ENCODE data around the gene SYNE2.

Gene SYNE2

DNA sequence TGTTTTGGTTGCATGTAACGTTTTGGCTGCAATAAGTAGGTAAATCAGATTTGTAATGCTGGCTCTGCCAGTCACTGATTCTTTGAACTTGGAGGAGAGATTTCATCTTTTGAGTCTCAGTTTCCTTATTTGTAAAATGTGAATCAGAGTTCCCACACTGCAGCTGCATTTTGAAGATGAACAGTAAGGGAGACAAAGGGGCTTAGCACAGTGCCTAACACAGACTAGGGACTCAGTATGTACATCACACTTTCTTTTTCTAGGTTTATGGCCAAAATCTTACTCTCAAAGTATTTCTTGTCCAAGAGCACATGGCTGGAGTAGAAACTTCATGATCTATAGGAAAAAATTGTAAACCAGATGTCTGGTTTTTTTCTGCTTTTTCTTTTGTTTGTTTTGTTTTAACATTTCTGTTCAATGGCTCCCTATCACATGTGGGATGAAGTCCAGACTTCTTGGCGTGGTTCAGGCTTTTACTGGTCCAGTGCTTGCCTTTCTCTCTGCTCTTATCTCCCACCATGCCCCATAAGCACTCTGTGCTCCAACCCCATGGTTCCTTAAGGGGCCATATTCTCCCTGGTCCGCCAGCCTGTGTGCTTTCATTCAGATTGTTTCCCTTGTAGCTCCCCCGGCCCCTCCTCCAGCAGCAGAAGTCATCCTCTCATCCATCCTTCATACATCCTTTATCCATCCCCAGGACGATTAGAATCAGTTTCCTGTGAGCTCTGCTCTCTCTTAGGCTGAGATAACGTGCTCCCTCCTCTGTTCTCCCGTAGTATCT, 58.0 kb downstream of the SYNE2 start:
- no peak for DNase-seq

DNA sequence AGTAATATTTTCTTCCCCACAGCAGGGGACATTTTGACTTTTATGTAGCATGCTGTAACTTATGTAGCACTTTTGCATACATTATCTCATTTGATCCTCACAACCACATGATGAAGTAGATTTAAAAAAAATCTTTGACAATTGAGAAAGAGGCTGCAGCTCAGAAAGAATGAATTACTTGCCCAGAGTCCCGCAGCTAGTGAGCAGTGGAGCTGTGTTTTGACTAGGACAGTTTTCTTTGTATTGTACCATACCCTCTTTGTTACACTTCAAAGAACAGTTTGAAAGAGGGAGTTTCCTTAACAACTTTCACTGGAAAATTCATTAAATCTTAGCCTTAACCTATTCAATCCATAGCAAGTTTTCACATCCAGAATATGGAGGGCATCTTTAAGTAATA, 58.6 kb downstream of the SYNE2 start:
- DNase-seq: no peak

DNA sequence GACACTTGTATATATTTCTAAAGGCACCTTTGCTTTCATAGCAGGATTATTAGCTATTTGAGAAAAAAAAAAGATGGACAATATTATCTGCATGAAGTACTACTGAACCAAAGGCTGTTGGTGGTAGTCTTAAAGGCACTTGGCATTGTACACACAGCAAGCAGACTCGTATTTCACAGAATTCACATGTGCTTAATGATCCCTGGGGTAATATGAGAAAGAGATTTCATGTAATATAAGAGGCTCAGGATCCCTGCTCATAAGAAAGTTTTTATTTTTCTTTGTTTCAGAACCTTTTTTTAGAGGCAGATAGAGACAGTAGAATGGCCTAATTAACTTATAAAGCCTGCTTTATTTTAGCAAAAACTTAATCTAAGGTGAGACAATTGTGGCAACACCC, 59.5 kb downstream of the SYNE2 start:
- no peak for DNase-seq

DNA sequence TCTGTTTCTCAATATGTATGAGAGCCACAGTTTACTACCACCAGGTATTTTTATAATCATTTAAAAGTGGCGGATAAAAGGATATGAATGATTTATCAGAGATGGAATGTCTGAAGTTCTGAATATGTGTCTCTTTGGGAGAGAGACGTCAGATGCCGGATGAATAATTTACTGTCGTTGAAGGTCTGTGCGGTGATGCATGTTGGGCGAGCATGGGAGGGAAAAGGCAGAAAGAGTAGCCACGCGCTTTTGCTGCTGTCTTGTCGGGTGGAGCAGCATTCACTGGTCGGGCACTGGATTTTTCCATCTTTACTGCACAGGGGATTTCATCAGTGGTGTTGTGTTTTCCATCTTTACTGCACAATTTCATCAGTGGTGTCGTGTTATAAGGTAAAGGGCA, 65.6 kb downstream of the SYNE2 start:
- no peak for DNase-seq

DNA sequence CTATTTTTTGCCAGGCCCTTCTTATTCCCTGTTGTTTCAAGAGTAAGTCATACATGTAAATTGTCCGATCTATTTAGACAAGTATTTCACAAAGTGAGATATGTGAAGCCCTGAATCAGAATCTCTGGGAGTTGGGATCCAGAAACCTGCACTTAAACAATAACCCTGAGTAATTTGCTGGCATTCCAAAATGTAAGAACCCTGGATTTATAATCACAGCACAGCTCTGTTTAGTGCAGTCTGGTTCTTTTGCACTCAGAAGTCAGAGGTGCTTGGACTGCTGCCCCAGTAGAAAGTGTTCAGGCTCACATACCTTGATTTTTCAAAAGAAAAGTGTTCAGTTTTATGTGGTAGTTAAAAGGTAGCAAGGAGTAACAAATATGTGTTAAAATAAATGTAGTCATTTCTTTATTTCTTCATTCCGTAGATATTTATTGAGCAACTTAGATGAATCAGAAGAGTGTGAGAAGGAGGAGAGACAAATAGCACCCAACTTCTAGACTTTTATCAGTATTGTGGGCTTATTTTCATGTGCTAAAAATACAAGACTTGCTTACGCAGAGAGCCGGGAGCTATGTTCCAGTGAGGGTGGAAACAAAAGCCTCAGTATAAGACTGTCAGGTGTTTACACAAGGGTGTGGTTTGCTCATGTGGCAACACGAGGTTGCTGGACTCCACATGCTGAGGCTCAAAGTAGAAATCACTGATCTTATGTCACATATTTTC, 70.1 kb downstream of the SYNE2 start:
- no peak for DNase-seq

DNA sequence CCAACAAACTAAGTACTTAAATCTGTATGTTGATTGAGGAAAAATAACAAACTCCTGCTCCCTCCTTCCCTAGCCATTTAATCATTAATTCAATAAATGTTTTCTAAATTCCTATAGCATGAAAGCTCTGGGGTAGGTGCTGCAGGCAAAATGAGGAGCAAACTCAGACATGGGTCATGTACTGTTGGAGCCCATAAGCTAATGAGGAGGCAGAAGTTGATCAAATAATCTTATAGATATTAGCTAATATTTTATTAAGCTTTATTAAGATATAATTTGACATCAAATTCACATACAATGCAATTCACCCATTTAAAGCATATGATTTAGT, 70.6 kb downstream of the SYNE2 start:
- DNase-seq: no peak

DNA sequence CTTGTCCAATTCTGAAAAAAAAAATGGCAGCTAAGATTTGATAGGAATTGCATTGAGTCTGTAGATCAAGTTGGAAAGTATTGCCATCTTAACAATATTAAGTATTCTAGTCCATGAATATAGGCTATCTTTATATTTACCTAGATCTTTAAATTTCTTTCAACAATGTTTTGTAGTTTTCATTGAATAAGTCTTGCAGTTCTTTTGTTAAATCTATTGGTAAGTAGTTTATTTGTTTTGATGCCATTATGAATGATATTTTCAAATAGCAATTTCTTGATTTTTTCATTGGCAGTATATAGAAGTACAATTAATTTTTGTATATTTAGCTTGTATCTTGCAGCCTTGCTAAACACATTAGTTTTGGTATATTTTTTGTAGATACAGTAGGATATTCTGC, 71.6 kb downstream of the SYNE2 start:
- DNase-seq: no peak

DNA sequence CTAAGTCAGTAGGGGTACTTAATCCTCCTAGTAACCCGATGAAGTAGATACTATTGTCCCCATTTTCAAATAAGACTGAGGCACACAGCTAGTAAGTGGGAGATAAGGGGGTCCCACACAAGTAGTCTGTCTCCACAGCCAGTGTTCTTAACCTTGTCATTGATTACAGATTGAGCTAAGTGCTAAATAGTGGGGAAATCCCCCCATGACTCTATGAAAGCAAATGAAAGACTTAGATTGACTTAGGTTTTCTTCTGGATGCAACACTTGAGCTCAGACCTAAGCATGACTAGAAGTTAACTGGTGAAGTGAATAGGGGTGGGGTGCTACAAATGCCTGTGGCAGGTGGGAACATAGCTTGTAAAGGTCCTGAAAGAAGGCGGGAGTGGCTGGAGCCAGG, 73.8 kb downstream of the SYNE2 start:
- no peak for DNase-seq

DNA sequence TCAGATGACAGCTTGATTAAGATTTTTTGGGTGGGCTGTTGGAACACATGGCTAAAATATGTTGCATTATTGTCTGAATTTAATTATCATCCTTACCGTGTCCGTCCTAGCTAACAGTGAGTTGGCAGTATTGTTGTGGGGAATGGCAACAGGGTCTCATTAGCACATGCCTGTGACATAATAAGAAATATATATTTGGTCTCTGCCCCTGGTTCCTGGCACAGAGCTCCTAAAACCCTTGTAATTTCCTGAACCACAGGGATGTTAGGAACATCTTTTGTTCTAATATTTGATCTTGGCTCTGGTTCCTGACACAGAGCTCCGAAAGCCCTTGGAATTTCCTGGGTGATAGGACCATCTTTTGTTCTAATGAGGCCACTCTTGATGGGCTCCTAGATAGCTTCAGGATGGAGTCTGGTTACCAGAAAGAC, 76.0 kb downstream of the SYNE2 start:
- no peak for DNase-seq

DNA sequence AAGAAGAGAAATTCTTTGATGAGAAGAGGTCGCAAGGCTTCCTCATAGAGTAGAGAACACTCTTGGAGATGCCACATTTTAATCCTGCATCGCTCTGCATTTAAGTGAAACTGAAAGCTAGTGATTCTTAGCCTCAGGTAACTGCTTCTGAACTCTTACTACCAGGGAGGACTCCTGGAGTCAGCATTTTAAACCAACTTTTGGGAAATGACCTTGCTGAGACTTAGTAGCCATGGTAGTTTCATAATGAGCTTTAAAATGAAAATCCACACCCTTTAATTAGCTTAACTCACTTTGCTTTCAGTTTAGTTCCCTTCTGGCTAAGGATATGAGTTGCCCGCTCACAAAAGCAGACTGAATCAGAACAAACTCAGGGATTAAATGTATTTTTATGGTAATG, 80.3 kb downstream of the SYNE2 start:
- DNase-seq: no peak

DNA sequence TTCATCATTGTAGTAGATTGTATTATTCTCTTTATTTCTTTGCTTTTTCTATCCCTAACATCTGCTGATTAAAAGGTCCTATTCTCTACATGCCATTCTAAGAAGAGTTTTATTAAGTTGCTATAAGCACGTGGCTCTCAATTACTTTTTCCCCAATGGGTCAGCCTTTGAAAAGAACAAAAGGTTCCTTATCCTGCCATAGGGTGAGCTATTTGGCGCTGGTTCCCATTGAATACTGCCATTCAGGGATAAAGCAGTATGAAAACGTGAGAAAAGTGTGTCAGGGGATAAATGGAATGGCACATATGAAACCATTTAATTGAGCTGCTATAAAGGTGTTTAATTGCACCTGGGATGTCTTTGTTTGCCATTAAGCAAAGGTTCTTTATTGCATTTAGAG, 80.9 kb downstream of the SYNE2 start:
- DNase-seq: no peak

DNA sequence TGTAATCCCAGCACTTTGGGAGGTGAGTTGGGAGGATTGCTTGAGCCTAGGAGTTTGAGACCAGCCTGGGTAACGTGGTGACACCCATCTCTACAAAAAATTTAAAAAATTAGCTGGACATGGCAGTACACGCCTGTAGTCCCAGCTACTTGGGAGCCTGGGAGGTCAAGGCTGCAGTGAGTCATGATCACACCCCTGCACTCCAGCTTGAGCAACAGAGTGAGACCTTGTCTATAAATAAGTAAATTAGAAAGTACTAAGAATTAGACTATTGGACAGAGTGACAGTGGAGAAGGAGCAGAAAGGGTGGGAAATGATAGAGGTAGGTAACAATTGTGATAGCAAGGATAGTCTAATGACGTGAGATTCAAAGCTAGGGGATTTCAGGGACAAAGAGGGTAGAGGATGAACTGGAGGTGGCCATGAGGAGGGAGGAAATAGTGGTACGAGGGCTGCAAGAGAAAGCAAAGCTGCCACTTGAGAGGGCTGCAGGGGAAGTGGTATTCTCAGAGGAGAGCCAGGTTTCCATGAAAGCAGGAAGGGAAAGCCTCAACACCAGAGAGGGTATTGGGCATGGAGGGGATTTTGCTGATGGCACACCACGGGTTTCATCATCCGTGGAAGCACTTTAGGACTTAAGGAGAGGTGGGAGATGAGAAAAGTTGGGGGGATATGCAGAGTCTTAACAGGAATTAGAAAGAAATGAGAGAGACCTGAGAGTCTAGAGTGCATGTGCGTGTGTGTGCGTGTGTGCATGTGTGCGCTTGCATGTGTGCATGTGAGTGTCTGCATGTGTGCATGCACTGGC, 85.6 kb downstream of the SYNE2 start:
- no peak for DNase-seq

DNA sequence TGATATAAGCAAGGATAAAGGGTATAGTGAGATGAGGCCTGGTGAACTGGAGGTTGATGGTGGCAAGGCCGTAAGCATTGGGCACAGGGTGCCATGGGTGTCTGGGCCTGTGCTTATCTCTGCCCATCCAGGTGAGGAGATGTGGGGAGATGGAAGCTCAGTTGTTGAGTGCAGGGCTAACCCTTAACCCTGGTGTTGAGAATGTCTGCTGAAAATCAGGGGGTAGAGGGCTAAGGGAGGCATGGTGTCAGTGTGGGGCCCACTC, 86.1 kb downstream of the SYNE2 start:
- DNase-seq: no peak

DNA sequence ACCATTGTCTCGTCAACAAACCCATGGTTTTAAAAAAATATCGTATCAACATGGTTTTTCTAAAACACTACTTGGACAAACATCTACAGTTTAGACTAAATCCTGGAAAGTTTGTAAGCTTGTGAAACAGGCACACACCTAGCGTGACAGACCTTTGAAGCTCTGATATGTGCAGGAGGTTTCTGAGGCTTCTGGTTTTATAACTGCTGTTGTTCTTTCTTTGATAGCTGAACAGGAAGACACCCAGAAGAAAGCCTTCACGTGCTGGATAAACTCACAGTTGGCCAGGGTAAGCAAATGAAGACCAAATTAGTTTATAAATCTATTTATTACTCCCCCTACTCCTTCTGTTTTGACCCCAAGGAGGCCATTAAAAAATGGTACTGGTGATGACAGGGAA, 87.6 kb downstream of the SYNE2 start:
- no peak for DNase-seq

DNA sequence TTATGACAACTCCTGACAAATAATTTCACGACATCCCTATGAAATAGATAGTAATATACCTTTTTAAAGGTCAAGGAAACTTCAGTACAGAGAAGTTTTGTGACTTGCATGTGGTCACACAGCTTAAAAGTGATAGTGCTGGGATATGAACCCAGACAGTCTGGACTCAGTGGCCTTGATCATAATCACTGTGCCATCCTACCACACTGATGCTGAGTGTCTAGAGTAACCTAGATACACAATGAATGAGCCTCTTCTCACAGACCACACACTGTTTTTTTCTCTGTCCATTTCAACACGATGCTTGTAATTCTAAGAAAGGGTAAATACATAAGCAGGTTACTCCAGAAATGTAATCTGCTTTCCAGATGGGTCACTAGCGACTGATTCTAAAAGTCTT, 88.2 kb downstream of the SYNE2 start:
- no peak for DNase-seq

DNA sequence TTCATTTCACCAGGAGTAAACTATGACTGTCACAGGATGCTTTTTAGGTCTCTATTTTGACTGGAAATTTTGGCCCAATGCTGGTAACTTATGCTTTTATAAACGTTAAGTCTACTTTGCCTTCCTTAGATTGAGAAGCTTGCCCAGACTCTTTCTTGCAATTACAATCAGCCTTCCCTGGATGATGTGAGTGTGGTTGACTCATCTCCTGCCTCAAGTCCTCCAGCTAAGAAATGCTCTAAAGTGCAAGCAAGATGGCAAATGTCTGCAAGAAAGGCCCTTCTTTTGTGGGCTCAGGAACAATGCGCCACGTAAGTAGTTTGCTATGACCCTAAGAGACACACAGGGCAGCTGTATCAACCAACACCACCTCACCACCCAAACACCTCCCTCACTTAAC, 96.9 kb downstream of the SYNE2 start:
- no peak for DNase-seq

DNA sequence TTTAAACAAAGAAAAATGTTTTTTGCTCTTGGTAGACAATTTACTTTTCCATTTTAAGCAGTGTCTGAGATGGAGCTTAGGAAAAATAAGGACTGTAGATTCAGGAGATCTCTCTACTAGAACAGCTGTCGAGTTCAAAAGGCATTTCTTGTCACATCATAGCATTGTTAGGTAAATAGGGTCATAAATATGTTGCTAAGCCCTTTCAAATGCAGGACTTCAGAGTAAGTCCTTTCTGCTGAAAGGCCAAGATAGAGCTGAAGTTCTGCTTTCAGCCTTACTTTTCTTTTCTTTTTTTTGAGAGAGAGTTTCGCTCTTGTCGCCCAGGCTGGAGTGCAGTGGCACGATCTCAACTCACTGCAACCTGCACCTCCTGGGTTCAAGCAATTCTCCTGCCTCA, 98.2 kb downstream of the SYNE2 start:
- no peak for DNase-seq

DNA sequence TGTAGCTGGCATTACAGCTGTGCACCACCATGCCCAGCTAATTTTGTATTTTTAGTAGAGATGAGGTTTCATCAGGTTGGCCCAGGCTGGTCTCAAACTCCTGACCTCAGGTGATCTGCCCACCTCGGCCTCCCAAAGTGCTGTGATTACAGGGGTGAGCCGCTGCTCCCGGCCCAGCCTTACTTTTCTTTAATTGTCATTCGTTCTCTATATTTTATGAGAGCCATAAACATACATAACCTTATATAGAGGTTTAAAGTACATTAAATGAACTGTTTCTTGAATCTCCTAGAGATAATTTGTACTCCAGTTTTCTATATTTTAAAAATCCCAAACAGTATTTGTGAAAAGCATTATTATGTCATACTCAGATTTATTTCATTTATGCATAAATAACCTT, 98.6 kb downstream of the SYNE2 start:
- no peak for DNase-seq

DNA sequence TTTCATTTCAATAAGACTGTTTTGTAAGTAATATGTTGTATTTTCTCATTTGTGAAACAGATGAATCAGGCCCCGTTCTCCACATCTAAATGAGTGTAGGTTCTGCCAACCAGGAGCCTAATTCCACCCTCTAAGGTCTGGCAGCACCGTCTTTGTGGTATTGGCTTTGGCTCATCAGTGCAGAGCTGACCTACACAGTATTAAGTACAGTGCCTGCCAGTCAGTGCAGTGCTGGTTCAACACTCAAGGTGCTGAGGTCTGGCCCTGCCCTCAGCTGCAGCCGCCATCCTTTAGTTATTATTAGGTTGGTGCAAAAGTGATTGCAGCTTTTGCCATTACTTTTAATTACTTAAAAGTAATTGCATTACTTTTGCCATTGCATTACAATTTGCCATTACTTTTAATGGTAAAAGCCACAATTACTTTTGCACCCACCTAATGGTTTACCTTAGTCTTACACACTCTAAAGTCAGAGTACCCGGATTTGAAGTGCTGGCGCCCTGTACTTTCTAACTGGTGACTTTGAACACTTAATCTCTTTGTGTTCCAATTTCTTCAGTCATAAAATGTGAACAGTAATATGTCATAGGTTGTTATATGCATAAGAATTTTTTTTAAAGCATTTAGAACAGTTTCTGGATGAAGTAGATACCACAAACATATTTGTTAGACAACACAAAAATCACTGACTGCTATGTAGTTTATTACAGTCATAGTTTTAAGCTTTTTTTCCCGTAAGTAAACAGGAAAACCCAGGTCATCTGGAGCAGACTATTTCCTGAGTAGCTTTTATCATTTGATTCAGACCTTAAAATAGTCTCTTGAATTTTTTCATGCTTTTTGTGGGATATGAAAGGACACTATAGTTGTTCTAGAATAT, 99.5 kb downstream of the SYNE2 start:
- DNase-seq: no peak

DNA sequence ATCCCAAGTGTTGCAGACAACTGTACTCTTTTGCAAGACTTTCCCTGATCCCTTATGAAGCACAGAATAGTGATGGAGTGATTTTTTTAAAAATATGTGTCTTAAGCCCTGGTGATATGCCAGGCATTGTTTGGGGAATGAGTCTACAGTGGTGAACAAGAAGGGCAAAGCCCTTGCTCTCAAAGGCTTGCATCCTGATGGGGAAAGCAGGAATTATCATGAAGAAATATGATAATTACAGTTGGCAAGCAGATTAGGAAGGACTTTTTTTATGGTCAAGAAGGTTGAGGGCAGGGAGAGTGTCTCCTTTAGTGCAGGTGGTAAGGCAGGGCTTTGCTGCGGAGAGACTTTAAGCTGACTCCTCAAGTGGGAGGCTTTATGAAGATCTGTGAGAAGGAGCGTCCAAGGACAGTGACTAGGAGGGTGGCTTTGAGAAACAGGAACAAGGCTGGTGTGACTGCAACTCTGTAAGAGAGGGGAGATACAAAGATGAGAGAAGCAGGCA, 100.2 kb downstream of the SYNE2 start:
- no peak for DNase-seq

DNA sequence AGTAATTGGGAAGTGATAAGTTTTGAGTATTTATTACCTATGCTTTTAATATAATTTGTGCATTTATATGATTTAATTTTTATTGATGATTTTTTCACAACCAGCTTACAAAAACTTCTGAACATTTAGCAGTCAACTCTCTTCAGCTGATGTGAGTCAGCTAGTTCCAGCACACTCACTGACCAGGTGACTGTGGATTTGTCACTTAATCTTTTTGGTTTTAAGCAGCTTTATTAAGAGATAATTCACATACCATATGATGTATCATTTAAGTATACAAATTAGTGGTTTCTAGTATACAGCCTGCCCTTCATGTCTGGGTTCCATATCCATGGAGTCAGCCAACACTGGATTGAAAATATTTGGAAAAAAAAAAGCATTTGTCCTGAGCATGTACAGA, 103.5 kb downstream of the SYNE2 start:
- no peak for DNase-seq

DNA sequence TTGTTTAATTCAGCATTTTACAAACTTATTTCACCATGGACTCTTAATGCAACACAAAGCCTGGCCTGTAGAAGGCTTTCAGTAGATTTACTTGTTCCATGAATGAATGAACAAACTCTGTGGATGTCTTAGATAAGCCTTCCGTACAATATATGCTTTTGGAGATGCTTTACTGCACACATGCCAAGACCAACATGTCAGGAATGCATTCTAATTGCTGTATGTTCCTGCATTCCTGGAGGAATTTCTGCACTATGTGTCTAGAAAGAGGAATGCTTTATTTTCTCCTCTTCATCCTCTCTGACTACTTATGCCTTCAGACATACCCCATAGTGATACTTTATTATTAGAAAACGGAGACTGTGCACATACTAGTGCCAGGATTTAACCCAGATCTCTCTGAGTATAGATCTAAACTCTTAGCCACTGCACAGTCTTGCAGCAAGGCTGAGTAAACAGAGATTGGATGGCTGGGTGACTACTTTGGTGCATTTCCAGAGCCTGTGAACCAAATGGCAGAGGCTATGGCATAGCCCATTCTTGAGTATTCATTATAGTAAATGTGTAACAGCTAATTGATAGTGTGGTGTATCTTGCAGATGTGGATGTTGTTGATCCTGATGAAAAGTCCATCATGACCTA, 108.2 kb downstream of the SYNE2 start:
- DNase-seq: no peak

DNA sequence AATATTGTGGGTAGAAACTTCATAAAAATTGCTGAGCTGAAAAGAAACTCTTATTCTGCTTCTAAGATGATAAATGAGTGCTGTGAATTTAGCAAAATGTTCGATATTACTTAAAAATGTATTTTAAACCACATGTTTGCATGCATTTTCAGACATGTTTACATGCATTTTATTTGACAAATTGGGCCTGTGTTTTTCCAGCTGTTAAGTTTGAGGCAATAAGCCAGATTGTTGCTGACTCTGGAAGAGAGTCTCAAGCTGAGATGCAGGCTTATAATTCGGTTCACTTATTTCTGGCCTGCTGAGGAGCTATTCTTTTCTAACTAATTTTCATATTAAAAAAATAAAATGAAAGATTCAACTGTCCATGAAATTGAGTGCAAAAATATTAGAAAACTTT, 110.1 kb downstream of the SYNE2 start:
- no peak for DNase-seq
